A172 (cell line): ENCODE results near the gene DGAT2. TPM values are rescaled to one million over a fixed set of nuclear protein-coding genes. Genes with fewer than 3 reads are reported as not detected.

Experiments used
- DNase-seq: peaks from one replicate; pipeline ENCODE4 v3.0.0-alpha.2; 2015; ENCODE audit warnings: low spot score
- total RNA-seq: library from RNA; depleted of rRNA; stranded (reverse); fragments of >200 nt; shearing (Covaris generic); gene quantifications from 2 replicates; pipeline ENCODE4 v1.2.3, GENCODE V29; 2014

DGAT2 gene
- total RNA-seq, 1 experiment from 2014 or later, result 15.2 TPM

- no peak for DNase-seq
Observed at GRCh38 chr11:75779960-75780359, 11.4 kb downstream of the DGAT2 start.

- DNase-seq, result no peak
Observed at GRCh38 chr11:75780888-75781287, 12.3 kb downstream of the DGAT2 start.

- DNase-seq, result no peak
Observed at GRCh38 chr11:75781296-75781695, 12.7 kb downstream of the DGAT2 start.

- no peak for DNase-seq
Observed at GRCh38 chr11:75781831-75782230, 13.3 kb downstream of the DGAT2 start.

GRCh38 chr11:75782540-75783263 is 14.1 kb downstream of the DGAT2 start:
- no peak for DNase-seq

GRCh38 chr11:75783416-75784084 is 15.0 kb downstream of the DGAT2 start:
- DNase-seq, result no peak

GRCh38 chr11:75784085-75784478 is 15.5 kb downstream of the DGAT2 start:
- no peak for DNase-seq

GRCh38 chr11:75784506-75784905 is 15.9 kb downstream of the DGAT2 start:
- DNase-seq, result no peak

GRCh38 chr11:75785187-75785586 is 16.6 kb downstream of the DGAT2 start:
- DNase-seq, result no peak

GRCh38 chr11:75786101-75786736 is 17.6 kb downstream of the DGAT2 start:
- no peak for DNase-seq

GRCh38 chr11:75789521-75789920 is 20.9 kb downstream of the DGAT2 start:
- no peak for DNase-seq

- DNase-seq, result no peak
Observed at GRCh38 chr11:75790986-75791385, 22.4 kb downstream of the DGAT2 start.

- no peak for DNase-seq
Observed at GRCh38 chr11:75792127-75792731, 23.7 kb downstream of the DGAT2 start.

GRCh38 chr11:75792997-75793800 is 24.6 kb downstream of the DGAT2 start:
- DNase-seq, result no peak

GRCh38 chr11:75793966-75794365 is 25.4 kb downstream of the DGAT2 start:
- DNase-seq, result no peak

- DNase-seq, result no peak
Observed at GRCh38 chr11:75795276-75796090, 26.9 kb downstream of the DGAT2 start.

GRCh38 chr11:75796091-75796435 is 27.5 kb downstream of the DGAT2 start:
- no peak for DNase-seq

GRCh38 chr11:75797116-75797515 is 28.5 kb downstream of the DGAT2 start:
- DNase-seq, result no peak

- DNase-seq, result no peak
Observed at GRCh38 chr11:75797792-75798191, 29.2 kb downstream of the DGAT2 start.

- no peak for DNase-seq
Observed at GRCh38 chr11:75800136-75800675, 31.6 kb downstream of the DGAT2 start.
